Lung (tissue), 12 donors: ENCODE results near the gene DESI1. TPM values are rescaled to one million over a fixed set of nuclear protein-coding genes. Genes with fewer than 3 reads are reported as not detected.
A peak's percentile ranks its signal among the peaks of the same experiment; 100 is the strongest.
"Not testable (repeated sequence)": the region's sequence is repeated elsewhere in the genome, so short reads cannot be mapped to it uniquely, and the experiment has no call there.

ENCODE experiments used
- ATAC-seq: fragments of 200-7000 bp; cut with Tn5 transposase; one replicate; pipeline ENCODE4 v1.9.1; 2020; ENCODE audit warnings: moderate number of reproducible peaks; ENCODE audit not compliant: insufficient read depth, low FRiP score
- DNase-seq, 3 donors: peaks; one replicate each; pipeline ENCODE4 v3.0.0-alpha.2; 2013 to 2017
- H3K27ac ChIP-seq, 2 donors: one replicate each; pipeline ENCODE4 v1.5.1; 2013; ENCODE audit warnings: mild to moderate bottlenecking in 2 of 2, moderate library complexity in 2 of 2, control low read depth in 1 of 2, inconsistent platforms in 1 of 2, low read depth in 1 of 2, low read length in 1 of 2
- H3K27me3 ChIP-seq, 3 donors: one replicate each; pipeline ENCODE4 v1.5.1; 2013; ENCODE audit warnings: low read length in 2 of 3; ENCODE audit not compliant: control insufficient read depth in 3 of 3, insufficient read depth in 3 of 3
- H3K36me3 ChIP-seq, 4 donors: one replicate each; pipeline ENCODE4 v1.5.1; 2013; ENCODE audit warnings: low read length in 4 of 4, mild to moderate bottlenecking in 1 of 4, moderate library complexity in 1 of 4; ENCODE audit not compliant: control insufficient read depth in 4 of 4, insufficient read depth in 4 of 4
- H3K4me1 ChIP-seq, 5 donors: one replicate each; pipeline ENCODE4 v1.5.1; 2013; ENCODE audit warnings: low read length in 5 of 5, mild to moderate bottlenecking in 2 of 5, moderate library complexity in 1 of 5; ENCODE audit not compliant: control insufficient read depth in 5 of 5, insufficient read depth in 5 of 5
- H3K4me3 ChIP-seq: one replicate; pipeline ENCODE4 v1.5.1; 2013; ENCODE audit warnings: mild to moderate bottlenecking, control low read depth, moderate library complexity
- H3K9ac ChIP-seq, 2 donors: one replicate each; pipeline ENCODE4 v1.5.1; 2013; ENCODE audit warnings: low read length in 2 of 2, control low read depth in 1 of 2; ENCODE audit not compliant: insufficient read depth in 1 of 2
- H3K9me3 ChIP-seq, 4 donors: one replicate each; pipeline ENCODE4 v1.5.1; 2013; ENCODE audit warnings: low read length in 3 of 4, mild to moderate bottlenecking in 1 of 4, moderate library complexity in 1 of 4; ENCODE audit not compliant: control insufficient read depth in 4 of 4, insufficient read depth in 3 of 4
- WGBS, 2 donors: extraction: QIAGEN DNeasy Blood & Tissue Kit; methylation state at CpG; one replicate each; pipeline ENCODE4 v1.1.7; 2013; 5-methylcytosine and 5-hydroxymethylcytosine counted together
- polyA plus RNA-seq, 2 donors: library from polyadenylated mRNA; stranded (reverse); fragments of 200-250 nt; gene quantifications; one replicate each; pipeline ENCODE4 v1.2.1, GENCODE V29; 2013
- total RNA-seq, 2 donors: library from RNA; depleted of rRNA in 1 of 2; stranded (reverse); fragments of >200 nt in 1 of 2; gene quantifications; one replicate each; pipeline ENCODE4 v1.2.1, GENCODE V29; 2014 to 2021
- TF ChIP-seq, protein P1 (sequence below): IDR thresholded peaks from 2 replicates; pipeline ENCODE4 v1.5.1; 2012; ENCODE audit warnings: mild to moderate bottlenecking; ENCODE audit errors: control extremely low read depth, extremely low read depth
- donor health status: control.
- donor health status: control.
- donor health status: Bipolar disorder and iron deficiency.
- donor health status: healthy.
- donor health status: DM: yes; HTN: yes; CAD: no.

DESI1 gene
- total and polyA plus RNA-seq, 4 donors: 13.6 to 42.7 (median 30.6) TPM

GRCh38 chr22:41664490-41664889 lies 43.6 kb upstream of the DESI1 start:
- no peak overlapping the region for H3K9ac ChIP-seq
- no peak overlapping the region for H3K27ac ChIP-seq
- H3K9me3 ChIP-seq: no peaks in the 10 kb centered on the region
- H3K27me3 ChIP-seq: no peaks in the 10 kb centered on the region
- H3K36me3 ChIP-seq: peaks cover 33 to 37% (median 34%) of the 10 kb centered on the region in 4 donors
- TF ChIP-seq, protein P1, sequence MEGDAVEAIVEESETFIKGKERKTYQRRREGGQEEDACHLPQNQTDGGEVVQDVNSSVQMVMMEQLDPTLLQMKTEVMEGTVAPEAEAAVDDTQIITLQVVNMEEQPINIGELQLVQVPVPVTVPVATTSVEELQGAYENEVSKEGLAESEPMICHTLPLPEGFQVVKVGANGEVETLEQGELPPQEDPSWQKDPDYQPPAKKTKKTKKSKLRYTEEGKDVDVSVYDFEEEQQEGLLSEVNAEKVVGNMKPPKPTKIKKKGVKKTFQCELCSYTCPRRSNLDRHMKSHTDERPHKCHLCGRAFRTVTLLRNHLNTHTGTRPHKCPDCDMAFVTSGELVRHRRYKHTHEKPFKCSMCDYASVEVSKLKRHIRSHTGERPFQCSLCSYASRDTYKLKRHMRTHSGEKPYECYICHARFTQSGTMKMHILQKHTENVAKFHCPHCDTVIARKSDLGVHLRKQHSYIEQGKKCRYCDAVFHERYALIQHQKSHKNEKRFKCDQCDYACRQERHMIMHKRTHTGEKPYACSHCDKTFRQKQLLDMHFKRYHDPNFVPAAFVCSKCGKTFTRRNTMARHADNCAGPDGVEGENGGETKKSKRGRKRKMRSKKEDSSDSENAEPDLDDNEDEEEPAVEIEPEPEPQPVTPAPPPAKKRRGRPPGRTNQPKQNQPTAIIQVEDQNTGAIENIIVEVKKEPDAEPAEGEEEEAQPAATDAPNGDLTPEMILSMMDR: no peak
- peaks cover 0 to 4% (median 0%) of the 10 kb centered on the region in 5 donors for H3K4me1 ChIP-seq
- no peak for ATAC-seq
- DNase-seq: no peak
- H3K4me3 ChIP-seq: no peak overlapping the region

GRCh38 chr22:41663594-41663993 lies 42.8 kb upstream of the DESI1 start:
- H3K27ac ChIP-seq, ATAC-seq, H3K4me1 ChIP-seq, H3K27me3 ChIP-seq, H3K9ac ChIP-seq, H3K4me3 ChIP-seq, DNase-seq, H3K9me3 ChIP-seq: not testable (repeated sequence)
- WGBS, 2 donors: 87 to 93% methylated on average over 9 of the region's 9 CpGs
- H3K36me3 ChIP-seq: peaks cover 35 to 42% (median 39%) of the 10 kb centered on the region in 4 donors

DNA sequence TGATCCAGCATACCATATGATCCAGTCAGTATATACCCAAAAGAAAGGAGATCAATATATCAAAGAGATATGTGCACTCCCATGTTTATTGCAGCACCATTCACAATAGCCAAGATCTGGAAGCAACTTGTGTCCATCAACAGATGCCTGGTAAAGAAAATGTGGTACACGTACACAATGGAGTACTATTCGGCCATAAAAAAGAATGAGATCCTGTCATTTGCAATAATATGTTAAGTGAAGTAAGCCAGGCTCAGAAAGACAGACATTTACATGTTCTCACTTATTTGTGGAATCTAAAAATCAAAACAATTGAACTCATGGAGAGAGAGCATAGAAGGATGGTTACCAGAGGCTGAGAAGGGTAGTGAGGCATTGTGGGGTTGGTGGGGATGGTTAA lies 40.9 kb upstream of the DESI1 start:
- WGBS, 2 donors: 97% methylated on average over 2 of the region's 2 CpGs
- DNase-seq (no peak), ATAC-seq (no peak)
- H3K27ac ChIP-seq: peak overlapping the region in 1 of 2 donors; percentile 42
- no peak overlapping the region for H3K4me3 ChIP-seq
- peaks cover 42 to 55% (median 53%) of the 10 kb centered on the region in 4 donors for H3K36me3 ChIP-seq
- H3K4me1 ChIP-seq: peaks cover 0 to under 1% (median 0%) of the 10 kb centered on the region in 5 donors
- TF ChIP-seq, protein P1: no peak
- no peaks in the 10 kb centered on the region for H3K9me3 ChIP-seq
- H3K27me3 ChIP-seq: no peaks in the 10 kb centered on the region
- no peak overlapping the region for H3K9ac ChIP-seq

DNA sequence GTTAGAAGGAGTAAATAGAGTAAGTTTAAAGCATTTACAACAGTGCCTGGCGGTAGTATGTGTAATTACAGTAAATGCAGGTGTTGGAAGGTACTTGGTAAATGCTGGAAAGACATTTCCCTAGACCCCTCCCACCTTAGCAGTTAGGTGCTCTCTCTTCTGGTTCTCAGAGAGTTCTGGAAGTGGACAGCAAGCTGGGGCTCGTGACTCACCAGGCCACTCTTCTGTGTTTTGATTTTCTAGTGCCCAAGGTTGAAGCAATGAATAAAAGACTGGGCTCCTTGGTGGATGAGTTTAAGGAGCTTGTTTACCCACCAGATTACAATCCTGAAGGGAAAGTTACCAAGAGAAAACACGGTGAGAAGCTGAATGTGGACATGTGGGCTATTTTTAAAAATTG lies 40.2 kb upstream of the DESI1 start:
- Histone ChIP-seq H3K9ac (no peak overlapping the region), H3K27ac (peak overlapping the region in 1 of 2 donors; percentile 85), H3K9me3 (no peaks in the 10 kb centered on the region), H3K27me3 (no peaks in the 10 kb centered on the region), H3K36me3 (peaks cover 42 to 59% (median 57%) of the 10 kb centered on the region in 4 donors), H3K4me1 (no peaks in the 10 kb centered on the region), H3K4me3 (no peak overlapping the region)
- no peak for ATAC-seq
- DNase-seq: no peak
- TF ChIP-seq, protein P1: no peak
- WGBS, 2 donors: 91 to 96% methylated on average over 3 of the region's 3 CpGs
